Measurements from ENCODE around the gene OR9I1.

OR9I1 gene

GRCh38 chr11:58125469-58125868 lies at the start of gene OR9I1:
Gene OR9I1 (minus strand): TSS chr11:58125530. CDS start chr11:58119444, 6,086 bp downstream.
- DNase-seq = no peak

GRCh38 chr11:58165504-58166106 lies 40.3 kb upstream of the OR9I1 start:
- no peak for DNase-seq

DNA sequence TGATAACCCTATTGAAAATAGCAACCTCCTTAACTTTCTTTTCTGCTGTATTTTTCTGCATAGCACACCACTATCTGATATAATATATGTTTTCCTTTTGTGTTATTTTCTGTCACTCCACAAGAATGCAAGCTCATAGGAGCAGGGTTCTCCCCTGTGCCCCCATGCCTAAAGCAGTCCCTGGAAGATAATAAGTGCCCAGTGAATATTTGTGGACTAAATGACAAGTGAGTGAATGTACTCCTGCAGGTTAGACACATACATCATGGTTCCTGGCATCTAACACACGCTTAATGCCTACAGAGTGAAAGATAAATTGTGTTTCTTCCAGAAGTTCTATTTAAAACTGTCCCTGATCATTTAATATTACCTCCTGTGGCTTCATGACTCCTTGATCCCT lies 39.7 kb upstream of the OR9I1 start:
- DNase-seq = no peak

DNA sequence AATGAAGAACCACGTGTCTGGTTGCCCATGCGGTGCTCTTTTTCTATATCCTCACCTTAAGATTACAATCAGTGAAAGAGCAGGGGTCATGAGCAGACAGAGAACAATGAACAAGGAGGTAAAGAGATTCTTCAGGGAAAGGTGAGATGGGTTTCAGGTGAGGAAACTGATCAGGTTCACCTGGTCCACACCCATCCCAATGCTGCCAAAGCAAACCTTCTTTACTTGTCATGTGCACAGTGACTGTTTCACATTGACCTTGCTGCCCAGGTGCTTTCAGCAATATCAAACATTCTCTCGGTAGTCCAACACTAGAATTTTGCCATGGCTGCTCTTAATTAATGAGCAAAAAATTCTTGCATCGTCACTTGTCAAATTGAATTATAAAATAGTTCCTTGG lies 39.1 kb upstream of the OR9I1 start:
- no peak for DNase-seq

DNA sequence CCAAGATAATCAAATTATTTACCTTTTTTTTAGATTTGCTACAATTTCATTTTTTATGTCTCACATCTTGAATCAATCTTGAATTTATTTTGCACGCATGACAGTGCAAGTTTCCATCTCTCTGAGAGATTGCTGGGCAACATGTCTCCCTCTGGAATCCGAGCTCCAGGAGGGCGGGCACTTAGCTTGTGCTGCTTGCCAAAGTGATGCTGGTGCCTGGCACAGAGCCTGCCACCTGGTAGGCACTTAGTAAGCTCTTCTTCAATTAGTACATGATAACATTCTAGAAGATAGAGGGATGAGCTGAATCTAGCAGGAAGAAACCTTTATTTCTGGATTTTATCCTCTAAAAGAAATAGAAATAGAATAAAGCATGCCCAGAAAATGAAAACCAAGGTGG lies 27.5 kb upstream of the OR9I1 start:
- no peak for DNase-seq

- DNase-seq = no peak
These were observed 17.4 kb upstream of the OR9I1 start for GRCh38 chr11:58142761-58143160.

- DNase-seq = no peak
These were observed 9.8 kb upstream of the OR9I1 start for GRCh38 chr11:58135171-58135570.

GRCh38 chr11:58134151-58134550 lies 8.8 kb upstream of the OR9I1 start:
- no peak for DNase-seq

DNA sequence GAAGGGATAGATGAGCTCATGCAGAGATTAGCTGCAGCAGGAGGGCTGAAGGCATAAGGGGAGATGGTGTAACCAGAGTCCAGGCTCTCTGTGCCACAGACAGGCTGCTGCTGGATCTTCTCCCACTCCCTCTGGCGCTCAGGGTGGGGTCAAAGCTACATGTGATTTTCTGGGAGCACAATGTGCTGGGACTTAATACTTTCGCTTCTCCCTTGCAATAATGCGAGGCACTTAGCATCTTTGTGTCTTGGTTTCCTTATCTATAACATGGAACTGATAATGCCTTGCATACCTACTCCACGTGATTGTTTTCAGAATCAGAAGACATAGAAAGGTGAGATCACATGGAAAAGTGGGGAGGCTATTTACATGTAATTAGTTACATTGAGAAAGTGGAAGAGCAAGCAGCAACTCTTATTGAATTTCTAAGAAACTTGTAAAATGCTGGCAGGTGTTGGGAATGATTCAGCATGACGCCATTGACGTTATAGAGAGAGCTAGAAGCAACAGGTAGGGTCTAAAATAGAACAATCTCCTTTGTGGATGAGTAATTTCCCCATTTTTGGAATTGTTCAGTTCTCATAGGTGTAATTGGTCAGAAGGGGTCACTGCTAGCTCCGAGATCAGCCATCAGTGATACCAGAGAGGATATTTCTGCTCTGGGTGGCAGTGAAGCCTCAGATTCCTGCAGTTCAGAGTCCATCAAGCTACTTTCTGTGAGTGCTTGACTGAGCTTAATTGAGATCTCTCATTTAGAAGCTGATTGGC lies 8.2 kb upstream of the OR9I1 start:
- no peak for DNase-seq

GRCh38 chr11:58127350-58127749 lies 2.0 kb upstream of the OR9I1 start:
- no peak for DNase-seq

- no peak for DNase-seq
These were observed 4.2 kb downstream of the OR9I1 start for GRCh38 chr11:58121096-58121495.

- no peak for DNase-seq
These were observed 27.9 kb downstream of the OR9I1 start for GRCh38 chr11:58097437-58097836.

DNA sequence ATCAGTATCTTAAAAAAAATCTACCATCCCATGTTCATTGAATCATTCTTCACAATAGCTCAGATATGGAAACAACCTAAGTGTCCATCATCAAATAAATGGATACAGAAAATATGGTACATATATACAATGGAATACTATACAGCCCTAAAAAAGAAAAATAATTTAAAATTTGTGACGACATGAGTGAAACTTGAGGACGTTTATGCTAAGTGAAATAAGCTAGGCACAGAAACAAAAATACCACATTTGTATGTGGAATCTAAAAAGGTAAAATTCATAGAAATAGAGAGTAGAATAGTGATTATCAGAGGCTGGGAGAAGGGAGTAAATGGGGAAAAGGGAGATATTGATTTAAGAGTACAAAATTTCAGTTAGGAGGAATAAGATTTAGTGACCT lies 38.8 kb downstream of the OR9I1 start:
- DNase-seq = no peak

DNA sequence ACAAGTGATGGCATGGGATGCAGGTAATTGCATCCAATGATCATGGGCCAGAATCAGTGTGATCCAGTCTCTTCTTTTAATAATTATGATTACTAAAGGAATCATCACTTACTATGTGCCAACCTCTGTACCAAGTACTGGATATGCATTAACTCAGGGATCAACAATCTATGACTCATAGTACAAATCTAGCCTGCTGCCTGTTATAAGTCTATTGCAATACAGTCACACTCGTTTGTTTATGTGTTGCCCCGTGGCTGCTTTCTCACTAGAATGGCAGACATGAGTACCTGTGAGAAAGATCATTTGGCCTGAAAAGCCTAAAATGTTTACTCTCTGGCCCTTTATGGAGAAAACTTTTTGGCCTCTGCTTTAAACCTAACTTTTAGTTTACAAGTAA lies 49.5 kb downstream of the OR9I1 start:
- no peak for DNase-seq

DNA sequence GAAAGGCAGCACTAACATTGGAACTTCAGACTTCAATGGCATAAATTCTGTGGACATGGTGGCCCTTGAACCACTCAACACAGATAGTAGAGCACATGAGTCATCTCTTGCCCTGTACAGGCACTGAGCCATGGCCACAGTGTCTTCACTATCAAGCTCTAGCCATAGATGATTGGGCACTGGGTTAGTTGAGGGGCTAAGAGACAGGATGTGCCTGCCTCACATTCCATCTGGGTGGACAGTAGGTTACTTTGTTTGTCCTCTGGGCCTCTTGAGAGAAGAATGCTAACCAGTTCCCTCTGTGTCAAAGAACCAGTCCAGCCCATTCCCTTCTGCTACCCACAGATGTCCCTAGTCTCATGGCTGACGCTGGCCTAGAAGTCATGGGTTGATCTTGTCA lies 54.7 kb downstream of the OR9I1 start:
- no peak for DNase-seq

DNA sequence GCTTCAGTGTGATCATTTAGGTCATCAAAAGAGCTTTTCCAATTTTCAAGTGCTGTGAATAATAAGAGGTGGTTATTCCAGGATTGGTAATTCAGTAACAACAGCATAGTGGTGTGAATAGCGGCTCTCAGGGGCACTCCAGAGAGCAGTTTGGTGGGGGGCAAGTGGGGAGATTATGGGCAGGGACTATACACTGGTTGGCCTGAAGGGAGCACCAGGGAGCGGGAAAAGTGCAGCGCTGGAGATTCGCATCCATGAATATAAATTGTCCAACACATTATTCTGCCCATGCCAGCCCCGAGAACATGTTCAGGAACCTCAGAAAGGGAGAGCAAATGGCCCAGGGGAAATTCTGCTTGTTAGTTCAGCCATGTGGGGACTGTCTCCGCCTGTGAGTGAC lies 56.7 kb downstream of the OR9I1 start:
- DNase-seq = no peak

DNA sequence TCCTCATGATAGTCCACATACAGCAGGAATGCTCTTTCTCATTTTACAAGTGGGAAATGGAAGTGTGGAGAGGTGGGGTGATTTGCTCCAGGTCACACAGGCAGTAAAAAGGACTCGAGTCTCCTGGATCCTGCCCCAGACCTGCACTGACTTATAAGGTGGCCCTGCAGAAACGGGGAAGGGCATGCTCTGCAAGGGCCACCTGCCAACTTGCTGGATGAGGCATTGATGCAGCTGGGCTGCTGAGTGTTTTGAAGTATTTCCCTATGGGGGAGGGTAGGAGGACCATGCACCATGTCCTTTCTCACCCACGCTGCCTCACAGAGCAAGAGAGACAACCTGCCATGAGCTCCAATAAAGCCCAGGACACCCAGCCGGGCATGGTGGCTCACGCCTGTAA lies 57.6 kb downstream of the OR9I1 start:
- DNase-seq = no peak
